ENCODE measurements around the gene KLRF1. TPM values are rescaled to one million over a fixed set of nuclear protein-coding genes. Genes with fewer than 3 reads are reported as not detected.

Gene KLRF1, protein sequence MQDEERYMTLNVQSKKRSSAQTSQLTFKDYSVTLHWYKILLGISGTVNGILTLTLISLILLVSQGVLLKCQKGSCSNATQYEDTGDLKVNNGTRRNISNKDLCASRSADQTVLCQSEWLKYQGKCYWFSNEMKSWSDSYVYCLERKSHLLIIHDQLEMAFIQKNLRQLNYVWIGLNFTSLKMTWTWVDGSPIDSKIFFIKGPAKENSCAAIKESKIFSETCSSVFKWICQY
- total RNA-seq, result under 1 TPM in 5 of 6 donors, not detected in 1; 0.28 to 0.76 (median 0.35) TPM
- polyA plus RNA-seq, result 1 to 10 TPM in 1 of 2 donors, under 1 TPM in 1; 0.84 to 2.1 TPM

DNA sequence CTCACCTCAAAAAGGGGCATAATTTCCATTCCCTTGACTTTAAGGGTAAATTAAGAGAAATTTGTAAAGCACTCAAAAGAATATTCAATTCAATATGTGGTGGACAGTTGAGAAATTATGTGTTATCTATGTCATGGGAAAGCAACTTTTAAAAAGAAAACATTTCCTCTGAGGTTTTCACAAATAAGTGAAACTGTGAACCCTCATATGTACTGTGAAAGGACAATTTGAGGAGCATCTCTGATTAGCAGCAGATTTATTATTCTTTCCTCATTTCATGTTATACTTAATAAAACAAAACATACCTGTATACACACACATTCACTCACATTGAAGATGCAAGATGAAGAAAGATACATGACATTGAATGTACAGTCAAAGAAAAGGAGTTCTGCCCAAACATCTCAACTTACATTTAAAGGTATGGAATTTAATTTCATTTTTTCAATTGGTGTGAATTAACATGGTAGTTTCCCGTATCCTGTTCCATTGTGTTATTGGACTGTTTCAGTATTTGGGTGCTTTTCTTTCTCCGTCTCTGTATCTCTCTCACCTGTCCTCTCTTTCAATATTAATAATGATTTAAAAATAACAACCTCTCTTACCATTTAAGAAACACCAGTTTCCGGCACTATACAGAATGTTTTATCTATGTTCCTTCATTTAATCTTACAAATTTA lies at the start of gene KLRF1:
TSS of gene KLRF1 (plus strand) at position 273 of the 680 bp plus-strand sequence. CDS start at position 337, 64 bp downstream.
- Histone ChIP-seq H3K4me1 (no peaks in the 10 kb centered on the region), H3K27me3 (no peaks in the 10 kb centered on the region), H3K9me3 (no peaks in the 10 kb centered on the region), H3K36me3 (no peaks in the 10 kb centered on the region), H3K27ac (no peak within 1 kb of the TSS), H3K4me3 (no peak within 1 kb of the TSS)
- WGBS, 2 donors, result 70 to 86% methylated on average over 3 of the region's 3 CpGs
- TF ChIP-seq, protein P1, sequence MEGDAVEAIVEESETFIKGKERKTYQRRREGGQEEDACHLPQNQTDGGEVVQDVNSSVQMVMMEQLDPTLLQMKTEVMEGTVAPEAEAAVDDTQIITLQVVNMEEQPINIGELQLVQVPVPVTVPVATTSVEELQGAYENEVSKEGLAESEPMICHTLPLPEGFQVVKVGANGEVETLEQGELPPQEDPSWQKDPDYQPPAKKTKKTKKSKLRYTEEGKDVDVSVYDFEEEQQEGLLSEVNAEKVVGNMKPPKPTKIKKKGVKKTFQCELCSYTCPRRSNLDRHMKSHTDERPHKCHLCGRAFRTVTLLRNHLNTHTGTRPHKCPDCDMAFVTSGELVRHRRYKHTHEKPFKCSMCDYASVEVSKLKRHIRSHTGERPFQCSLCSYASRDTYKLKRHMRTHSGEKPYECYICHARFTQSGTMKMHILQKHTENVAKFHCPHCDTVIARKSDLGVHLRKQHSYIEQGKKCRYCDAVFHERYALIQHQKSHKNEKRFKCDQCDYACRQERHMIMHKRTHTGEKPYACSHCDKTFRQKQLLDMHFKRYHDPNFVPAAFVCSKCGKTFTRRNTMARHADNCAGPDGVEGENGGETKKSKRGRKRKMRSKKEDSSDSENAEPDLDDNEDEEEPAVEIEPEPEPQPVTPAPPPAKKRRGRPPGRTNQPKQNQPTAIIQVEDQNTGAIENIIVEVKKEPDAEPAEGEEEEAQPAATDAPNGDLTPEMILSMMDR (IDR thresholded peaks at IDR 0.05), result no peak
- intact Hi-C loops (cut with DNase I), result loop anchor here in 1 of 3 donors (10.0 kb wide), 1 partner anchor 87 kb away; no protein-coding TSS in a partner anchor
- FAIRE-seq (no peak), ATAC-seq (no peak), DNase-seq (no peak)

DNA sequence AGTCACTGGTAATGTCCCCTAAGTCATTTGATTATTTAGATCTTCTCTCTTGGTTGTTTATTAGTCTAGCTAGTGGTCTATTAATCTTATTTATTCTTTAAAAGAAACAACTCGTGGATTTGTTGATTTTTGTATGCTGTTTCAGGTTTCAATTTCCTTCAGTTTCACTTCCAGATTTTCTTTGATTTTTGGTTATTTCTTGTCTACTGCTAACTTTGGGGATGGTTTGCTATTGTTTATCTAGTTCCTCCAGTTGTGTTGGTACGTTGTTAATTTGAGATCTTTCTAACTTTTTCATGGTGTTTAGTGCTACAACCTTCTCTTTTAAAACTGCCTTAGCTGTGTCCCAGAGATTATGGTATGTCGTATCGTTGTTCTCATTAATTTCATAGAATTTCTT lies 48.1 kb upstream of the KLRF1 start:
- 61 to 65% methylated on average over 4 of the region's 4 CpGs for WGBS, 2 donors
- ATAC-seq, result no peak
- intact Hi-C loops (cut with DNase I), result no loop called here

DNA sequence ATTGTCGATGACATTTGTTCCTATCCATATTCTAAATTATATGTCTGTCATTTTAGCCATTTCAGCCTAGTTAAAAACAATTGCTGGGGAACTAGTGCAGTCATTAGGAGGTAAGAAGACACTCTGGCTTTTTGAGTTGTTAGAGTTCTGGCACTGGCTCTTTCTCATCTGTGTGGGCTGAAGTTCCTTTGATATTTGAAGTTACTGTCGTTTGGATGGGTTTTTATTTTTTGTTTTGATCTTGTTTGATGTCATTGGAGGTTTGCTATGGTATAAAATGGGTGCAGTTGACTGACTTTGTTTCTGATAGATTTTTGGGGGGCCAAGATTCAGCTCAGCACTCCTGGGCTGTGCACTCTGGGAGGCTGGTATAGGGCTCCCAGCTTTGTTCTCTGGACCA lies 45.9 kb upstream of the KLRF1 start:
- intact Hi-C loops (cut with DNase I), result no loop called here
- Histone ChIP-seq H3K9me3 (no peaks in the 10 kb centered on the region), H3K4me1 (no peaks in the 10 kb centered on the region), H3K27me3 (no peaks in the 10 kb centered on the region), H3K36me3 (no peaks in the 10 kb centered on the region), H3K27ac (no peak overlapping the region), H3K4me3 (no peak overlapping the region)
- FAIRE-seq (no peak), ATAC-seq (no peak), DNase-seq (no peak)
- TF ChIP-seq, protein P1 (IDR thresholded peaks at IDR 0.05), result no peak
- 76 to 85% methylated on average over 2 of the region's 2 CpGs for WGBS, 2 donors

More for the DNA sequence above, 48.1 kb upstream of the KLRF1 start:
- no peak for DNase-seq
- FAIRE-seq, result no peak
- Histone ChIP-seq H3K9me3 (no peaks in the 10 kb centered on the region), H3K27ac (no peak overlapping the region), H3K4me3 (no peak overlapping the region), H3K36me3 (no peaks in the 10 kb centered on the region), H3K4me1 (no peaks in the 10 kb centered on the region), H3K27me3 (no peaks in the 10 kb centered on the region)
- TF ChIP-seq, protein P1 (IDR thresholded peaks at IDR 0.05), result no peak

DNA sequence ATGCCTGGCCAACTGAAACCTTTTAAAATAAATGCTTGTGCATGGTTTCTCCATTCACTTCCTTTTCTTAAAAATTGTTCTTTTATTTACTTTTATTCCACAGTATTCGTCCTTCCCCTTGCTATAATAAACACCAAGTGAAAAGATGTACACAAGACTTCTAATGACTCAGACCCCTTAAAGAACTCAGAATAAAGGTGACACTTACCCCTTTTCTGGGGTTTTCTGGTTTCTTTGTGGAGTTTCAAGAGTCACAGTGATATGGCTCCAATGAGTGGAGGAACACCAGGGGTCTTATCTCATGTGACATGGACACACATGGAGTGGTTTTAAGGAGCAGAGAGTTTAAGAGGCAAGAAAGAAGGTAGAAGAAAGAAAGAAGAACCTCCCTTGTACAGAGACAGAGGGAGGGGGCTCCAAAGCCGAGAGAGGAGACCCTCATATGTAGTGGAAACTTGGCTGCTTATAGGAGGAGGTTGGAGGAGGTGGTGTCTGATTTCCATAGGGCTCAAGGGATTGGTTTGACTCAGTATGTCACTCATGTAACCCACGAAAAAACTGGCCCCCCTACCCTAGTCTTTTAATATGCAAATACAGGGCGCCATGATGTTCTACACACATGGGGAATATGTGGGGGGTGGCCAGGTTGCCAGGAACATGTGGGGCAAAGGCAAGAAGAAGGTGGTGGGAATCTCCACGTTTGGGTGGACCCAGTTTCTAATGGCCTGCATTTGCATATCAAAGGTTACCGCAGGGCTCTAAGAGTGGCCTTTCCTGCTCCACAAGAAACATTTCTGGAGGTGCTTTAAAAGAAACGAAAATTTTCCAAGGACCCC lies 44.5 kb upstream of the KLRF1 start:
- DNase-seq (no peak), ATAC-seq (no peak), FAIRE-seq (no peak)
- no peaks in the 10 kb centered on the region for H3K4me1 ChIP-seq
- H3K27ac ChIP-seq, result no peak overlapping the region
- no peaks in the 10 kb centered on the region for H3K36me3 ChIP-seq
- 62 to 68% methylated on average over 7 of the region's 7 CpGs for WGBS, 2 donors
- H3K9me3 ChIP-seq, result no peaks in the 10 kb centered on the region
- TF ChIP-seq, protein P1 (IDR thresholded peaks at IDR 0.05), result no peak
- H3K4me3 ChIP-seq, result no peak overlapping the region
- intact Hi-C loops (cut with DNase I), result no loop called here
- no peaks in the 10 kb centered on the region for H3K27me3 ChIP-seq

Data from pancreas (tissue), 10 donors.